HG03460 (cell line): ENCODE measurements around the gene SLC37A3.
"Not testable (repeated sequence)": the region's sequence is repeated elsewhere in the genome, so short reads cannot be mapped to it uniquely, and the experiment has no call there.

ENCODE experiments used
- ATAC-seq: cut with Tn5 transposase; IDR thresholded peaks from one replicate; pipeline ENCODE4 v1.9.1; 2021; ENCODE audit not compliant: unreplicated experiment

Gene SLC37A3

DNA sequence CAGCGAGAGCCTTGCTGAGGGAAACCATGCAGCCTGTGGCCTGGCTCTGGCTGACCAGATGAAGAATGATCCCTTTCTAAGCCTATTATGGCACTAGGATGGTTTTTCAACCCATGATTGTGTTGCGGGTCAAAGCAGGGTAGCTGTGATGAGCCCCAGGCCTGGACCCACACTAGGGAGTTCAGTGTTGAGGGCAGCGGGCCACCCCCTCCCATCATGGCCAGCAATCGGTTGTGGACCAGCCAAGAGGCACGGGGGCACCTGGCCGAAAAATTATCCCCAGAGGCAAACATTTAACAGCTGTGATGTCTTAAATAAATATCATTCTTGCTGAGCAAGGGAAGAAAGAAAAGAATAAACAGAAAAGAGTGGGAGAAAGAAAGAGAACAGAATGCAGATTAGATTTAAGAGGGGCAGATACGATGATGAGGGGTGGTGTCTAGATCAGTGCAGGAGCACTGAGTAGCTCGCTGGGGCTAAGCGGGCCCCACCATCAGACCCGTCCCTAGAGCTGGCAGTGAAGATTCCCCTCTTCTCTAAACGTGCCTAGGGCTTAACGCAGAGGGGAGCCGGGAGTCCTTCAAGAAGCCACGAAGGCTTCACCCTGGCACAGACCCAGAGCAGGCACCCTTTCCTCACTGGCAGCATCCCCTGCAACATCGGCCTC is 82.7 kb downstream of the SLC37A3 start:
- no peak for ATAC-seq

DNA sequence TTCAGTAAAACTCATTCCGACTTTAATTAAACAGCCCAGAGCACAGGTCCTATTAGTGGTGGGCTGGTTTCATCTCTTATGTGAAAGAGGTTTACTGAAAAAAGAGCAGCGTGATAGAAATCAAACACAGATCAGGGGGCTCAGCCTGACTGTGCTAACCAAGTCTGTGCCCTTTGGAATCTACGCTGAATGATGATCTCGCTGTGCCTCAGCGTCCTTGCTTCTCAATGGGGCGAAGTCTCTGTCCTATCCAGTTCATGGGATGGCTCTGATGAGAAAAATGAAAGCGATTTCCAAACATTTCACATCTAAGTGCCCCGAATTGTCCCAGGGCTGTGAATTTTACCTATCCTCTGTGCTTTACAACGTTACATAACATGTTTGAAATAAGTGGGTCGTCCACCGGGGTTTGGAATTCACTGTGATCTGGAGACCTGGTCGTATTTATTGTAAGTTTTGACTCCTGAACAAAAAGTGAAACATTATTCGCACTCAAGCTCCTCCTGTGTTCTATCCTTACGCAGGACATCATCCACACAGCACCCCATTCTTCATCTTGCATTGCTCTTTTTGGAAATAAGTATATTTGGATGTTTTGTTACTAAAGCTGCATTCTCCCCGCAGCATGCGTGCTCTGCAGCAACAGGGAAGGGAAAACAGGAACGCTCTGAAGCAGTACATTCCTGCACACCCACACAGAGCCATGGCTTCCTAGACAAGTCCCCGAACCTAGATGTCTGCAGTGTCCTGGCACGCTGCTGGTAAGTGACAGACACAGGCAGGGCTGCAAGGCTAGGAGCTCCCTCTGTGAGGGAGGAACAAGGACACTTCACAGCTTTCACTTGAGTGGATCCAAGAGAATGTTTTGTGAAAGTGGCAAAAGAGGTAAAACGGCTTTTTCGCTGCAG is 83.5 kb downstream of the SLC37A3 start:
- ATAC-seq: no peak

DNA sequence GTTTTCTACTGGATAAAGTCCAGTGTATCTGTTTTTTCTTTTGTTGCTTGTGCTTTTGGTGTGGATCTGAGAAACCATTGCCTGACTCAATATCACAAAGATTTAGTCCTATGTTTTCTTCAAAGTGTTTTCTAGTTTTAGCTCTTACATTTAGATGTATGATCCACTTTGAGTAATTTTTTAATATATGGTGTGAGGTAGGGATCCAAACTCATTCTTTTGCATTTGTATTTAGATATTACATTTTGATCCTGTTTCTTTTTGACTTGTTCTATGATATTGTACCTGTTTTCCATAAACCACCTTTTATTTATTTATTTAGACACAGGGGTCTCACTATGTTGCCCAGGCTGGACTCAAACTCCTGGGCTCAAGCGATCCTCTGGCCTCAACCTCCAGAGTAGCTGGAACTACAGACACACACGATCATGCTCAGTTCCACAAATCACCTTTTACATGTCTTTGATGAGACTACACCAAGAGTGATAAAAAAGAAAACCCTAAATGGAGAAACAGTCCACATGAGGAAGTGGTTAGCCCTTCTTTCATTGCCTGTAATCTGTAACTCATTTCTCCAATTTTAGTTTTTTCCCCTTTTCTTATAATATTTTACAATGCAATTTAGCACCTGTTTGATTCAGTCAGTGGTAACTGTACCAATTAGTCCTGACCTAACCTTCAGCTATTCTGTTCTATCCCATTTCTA is 86.0 kb downstream of the SLC37A3 start:
- ATAC-seq: no peak

DNA sequence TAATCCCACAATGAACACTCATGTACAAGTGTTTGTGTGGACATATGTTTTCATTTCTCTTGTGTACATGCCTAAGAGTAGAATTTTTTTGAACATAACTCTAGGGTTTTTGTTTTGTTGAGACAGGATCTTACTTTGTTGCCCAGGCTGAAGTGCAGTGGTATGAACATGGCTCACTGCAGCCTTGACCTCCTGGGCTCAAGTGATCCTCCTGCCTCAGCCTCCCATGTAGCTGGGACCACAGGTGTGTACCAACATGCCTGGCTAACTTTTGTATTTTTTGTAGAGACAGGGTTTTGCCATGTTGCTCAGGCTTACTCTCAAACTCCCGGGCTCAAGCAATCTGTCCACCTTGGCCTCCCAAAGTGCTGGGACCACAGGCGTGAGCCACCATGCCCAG is 87.2 kb downstream of the SLC37A3 start:
- ATAC-seq: not testable (repeated sequence)

DNA sequence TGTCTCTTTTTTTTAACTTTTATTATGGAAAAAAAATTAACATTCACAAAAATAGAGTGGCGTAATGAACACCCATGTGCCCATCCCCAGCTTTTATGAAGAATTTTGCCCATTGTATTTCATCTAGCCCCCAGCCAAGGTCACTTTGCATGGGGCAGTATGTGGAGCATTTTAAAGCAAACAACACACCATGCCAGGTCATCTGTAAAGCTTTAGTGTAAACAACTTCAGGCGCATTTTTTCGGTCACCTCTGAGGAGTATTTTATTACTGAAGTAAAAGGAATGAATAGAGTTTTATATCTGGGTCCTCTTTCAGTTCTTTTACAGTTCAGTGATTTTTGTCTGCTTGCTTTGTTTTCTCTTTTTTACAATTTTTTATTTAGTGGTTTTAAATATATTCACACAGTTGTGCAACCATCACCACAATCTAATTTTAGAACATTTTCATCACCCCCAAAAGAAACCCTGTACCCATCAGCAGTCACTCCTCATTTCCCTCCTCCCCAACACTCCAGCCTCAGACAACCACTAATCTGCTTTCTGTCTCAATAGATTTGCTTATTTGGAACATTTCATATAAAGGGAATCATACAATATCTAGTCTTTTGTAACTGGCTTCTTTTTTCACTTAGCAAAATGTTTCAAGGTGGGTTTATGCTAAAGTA is 87.9 kb downstream of the SLC37A3 start:
- no peak for ATAC-seq

DNA sequence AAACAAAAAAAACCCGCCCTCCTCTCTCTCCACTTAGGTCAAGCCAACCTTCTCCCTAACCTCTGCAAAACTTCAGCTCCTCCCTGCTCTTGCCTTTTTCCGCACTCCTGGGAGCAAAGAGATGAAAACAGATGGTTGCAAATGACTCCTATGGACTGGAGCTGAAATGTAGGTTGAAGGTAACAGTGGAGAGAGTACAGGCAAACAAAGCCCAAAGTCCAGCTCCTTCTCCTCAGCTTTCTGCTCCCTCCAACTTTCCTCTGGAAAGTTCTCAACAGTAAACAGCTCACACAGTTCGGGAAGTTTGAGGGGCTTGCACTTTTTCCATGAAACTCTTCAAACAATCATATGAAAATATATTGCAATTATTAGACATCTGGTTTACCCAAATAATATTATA is 90.3 kb downstream of the SLC37A3 start:
- no peak for ATAC-seq

DNA sequence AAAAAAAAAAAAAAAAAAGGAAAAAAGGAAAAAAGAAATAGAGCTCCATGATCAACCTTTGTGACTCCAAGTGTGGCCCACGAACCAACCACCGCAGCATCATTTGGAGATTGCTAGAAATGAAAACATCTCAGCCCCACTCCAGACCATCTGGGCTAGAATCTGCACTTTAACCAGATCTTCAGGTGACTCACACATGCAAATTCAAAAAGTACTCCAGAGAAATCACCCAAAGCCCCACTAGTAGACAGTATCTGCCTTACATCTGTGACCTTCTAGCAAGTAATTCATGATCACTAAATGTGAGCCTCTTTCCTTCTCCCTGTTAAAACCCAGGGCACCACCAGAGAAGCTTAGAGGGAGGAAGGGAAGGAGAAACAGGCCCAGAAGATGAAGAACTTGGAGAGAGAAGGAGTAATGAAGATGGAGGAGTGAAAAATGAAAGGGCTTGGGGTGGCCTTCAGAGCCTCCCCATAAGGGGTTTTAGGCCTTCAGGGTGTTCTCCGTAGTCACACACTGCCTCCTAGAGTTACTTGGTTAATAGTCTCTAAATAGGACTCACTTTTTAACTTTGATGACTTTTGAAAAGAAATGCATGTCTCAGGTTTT is 94.0 kb downstream of the SLC37A3 start:
- ATAC-seq: no peak

DNA sequence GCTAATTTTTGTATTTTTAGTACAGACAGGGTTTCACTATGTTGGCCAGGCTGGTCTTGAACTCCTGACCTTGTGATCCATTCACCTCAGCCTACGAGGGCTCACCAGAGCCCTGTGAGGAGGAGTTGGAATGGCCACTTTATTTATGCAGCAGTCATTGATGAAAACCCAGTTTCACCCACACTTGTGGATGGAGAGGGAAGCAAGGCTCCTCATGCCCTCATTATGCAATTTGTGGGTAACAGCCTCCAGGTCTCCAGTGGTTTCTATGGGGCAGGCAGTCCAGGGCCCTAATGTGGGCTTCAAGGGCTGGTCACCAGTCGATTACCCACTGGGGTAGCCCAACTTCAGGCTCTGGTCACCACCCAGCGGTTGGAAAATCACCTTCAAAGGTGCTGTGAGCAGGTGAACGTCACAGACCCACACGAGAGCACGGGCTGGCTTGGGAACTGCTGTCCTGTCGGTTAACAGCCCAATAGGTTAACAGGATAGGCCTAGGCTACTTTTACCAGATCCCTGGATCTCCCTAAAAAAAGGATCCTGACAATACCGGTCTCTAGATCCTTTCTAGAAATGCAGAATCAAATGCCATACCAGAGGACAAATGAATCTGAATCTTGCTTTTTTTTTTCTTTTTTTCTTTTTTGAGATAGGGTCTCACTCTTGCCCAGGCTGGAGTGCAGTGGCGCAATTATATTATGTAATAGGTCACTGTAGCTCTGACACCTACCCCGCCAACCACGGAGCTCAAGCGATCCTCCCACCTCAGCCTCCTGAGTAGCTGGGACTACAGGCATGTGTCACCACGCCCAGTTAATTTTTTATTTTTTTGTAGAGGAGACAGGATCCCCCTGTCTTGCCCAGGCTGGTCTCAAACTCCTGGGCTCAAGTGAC is 97.8 kb downstream of the SLC37A3 start:
- ATAC-seq: no peak

DNA sequence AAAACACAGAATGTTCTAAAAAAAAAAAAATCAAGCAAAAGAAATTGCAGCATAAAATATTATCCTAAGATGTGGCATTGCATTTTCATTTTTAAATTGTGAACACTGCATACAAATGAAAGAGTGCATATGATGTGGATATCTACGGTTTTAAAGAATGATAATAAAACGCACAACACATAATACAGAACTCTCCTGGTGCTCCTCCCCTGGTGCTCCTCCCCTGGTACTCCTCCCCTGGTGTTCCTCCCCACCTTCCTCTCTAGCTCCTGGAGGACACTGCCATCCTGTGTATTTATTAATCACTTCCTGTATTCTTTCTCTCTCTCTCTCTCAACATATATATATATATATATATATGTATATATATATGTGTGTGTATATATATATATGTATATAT is 100.1 kb downstream of the SLC37A3 start:
- ATAC-seq: no peak

DNA sequence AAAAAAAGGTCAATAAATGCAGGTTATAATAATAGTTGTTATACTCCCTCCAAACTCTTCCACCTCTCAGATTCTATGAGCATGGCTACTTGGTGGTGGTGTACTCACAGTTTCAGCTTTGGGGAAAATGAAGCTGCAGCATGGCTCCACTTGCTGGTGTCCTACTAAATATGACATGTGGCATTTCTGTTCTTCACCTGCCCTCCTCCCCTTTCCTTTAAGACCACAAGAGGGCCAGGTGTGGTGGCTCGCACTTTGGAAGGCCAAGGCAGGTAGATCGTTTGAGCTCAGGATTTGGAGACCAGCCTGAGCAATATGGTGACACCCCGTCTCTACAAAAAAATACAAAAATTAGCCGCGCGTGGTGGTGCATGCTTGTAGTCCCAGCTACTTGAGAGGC is 101.1 kb downstream of the SLC37A3 start:
- ATAC-seq: no peak

DNA sequence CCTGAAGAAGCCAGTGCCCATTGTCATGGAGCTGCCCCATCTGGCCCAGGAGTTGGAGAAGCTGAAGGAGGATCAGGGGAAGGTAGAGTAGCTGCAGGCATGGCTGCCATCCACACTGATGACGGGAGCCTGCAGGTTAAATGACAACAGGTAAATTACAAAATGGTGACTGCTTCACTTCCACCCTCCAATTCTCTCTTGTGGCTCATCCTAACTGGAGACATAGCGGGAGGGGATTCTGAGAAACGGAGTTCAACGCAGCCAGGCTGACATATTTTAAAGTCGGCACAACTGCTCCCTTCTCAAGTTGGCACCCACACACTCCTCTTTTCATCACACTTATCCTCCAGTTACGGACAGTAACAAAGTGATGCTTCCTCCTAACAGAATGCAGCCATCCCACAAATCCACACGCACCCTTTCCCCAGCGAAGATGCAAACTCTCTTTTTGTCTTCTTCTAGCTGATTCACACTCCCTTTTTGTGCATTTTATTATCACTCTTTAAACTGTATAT is 103.0 kb downstream of the SLC37A3 start:
- no peak for ATAC-seq

DNA sequence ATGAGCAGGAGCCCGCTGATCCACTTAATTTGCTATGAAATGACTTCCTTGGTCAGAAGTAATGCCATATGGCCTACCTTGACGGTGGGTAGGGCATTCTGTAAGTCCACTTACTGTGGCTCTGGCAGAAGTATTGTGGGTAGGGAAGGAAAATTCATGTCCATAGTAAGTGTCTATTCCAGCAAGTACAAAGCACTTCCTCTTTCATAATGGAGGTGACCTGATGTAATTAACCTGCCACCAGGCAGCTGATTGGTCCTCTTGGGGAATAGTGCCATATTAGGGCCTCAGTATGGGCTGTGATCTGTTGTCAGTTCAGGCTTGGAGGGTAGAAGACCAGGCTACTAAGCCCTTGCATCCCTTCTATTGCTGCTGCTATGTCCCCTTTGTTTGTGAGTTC is 103.9 kb downstream of the SLC37A3 start:
- no peak for ATAC-seq

DNA sequence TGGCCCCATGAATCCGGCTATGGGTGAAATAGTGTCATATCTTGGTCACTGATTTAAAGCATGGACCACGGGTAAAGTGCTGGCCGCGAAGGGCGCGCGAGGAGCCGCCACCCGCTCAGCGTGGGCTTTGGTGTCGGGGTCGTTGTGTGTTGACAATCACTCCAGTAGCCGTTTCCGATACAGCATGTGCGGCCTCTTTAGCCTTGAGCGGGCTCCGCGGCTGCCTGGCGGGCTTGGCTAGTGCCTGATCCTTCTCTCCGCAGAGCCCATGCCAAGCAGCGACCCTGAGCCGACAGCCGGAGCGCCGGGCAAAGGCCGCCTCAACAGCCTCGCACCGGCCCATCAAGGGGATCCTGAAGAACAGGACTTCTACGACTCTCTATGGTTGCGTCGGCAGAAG is 105.9 kb downstream of the SLC37A3 start:
- no peak for ATAC-seq

DNA sequence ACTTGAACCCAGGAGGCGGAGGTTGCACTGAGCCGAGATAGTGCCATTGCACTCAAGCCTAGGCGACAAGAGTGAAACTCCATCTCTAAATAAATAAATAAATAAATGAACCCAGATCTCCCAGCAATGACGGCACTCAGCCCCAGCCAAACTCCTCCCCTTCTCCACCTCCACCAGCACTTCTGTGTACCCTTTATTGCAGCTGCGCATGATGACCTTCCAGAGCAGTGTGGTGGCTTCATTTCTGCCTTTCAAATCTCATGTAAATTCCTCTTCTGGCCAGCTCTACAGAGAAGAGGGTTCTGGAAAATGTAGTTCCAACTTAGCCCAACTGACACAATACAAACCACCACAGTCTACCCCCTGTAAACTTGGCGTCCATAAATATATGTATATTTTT is 108.5 kb downstream of the SLC37A3 start:
- no peak for ATAC-seq

DNA sequence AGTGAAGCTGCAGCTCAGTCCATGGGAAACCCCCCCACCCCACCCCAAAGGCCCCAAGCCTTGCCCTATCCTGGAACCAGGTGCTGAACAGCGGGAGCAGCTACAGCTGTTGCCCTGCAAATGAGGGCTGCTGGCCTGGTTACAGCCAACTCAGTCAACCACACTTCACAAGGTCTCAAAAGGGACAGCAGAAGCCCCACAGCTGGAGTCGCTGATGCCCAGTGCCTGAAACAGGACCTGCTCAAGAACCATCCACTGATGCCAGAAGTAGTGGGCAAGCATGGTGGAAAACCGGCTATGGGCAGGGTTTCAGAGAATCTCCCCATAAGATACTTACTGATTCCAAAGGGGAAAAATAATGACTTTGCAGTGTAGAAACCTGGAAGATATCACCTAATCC is 110.3 kb downstream of the SLC37A3 start:
- ATAC-seq: no peak

DNA sequence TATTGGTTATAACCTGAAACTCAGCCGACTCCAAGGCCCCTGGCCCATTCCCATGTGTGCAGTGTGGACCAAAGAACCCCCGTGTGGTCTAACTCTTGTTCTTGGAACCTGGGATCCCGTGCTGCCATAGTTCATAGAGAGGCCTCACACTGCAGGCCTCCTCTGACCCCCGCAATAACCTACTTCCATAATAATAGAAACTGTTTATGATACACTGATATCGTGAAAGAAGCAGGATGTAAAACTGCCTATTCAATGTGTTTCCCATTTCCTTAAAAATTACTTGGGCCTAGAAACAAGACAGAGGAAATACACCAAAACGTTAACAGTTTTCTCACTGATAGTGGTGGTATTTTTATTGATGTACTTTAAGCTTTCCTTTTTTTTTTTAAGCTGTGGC is 112.4 kb downstream of the SLC37A3 start:
- ATAC-seq: no peak

DNA sequence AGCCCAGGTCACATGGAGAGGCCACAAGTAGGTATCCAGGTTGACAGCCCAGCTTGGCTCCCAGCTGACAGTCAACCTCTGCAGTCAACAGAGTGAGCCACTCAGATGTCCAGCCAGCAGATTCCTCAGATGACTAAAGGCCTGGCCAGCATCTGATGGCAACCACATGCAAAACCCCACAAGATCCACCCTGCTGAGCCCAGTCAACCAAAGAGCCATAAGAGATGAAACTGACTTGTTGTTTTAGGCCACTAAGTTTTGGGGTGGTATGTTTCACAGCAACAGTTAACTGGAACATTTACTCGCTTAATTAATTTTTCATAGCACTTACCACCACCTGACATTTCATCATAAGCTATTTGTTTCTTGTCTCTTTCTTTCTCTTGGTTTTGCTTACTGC is 114.3 kb downstream of the SLC37A3 start:
- no peak for ATAC-seq
